ENCODE measurements around the gene PLAAT5. TPM values are rescaled to one million over a fixed set of nuclear protein-coding genes. Genes with fewer than 3 reads are reported as not detected.

PLAAT5 gene
- total and polyA plus RNA-seq, 2 of the 8 experiments (the other 6 are each of a cell fraction or from before 2014, with no cell fraction given) = 16.0 to 18.7 TPM

GRCh38 chr11:63518548-63518947, 27.6 kb upstream of the PLAAT5 start:
- no peak overlapping the region for H3K56ac ChIP-seq (replicated peaks; ENCODE audit: insufficient read length, low read depth, low read length)
- no peak overlapping the region for H4K8ac ChIP-seq (ENCODE audit: extremely low read depth, insufficient read depth, low read length)
- no peaks in the 10 kb centered on the region for H3K4me1 ChIP-seq (replicated peaks in 1 of 4; ENCODE audit: control insufficient read depth in 3 of 4, insufficient read depth in 4 of 4, low read length in 3 of 4)
- H3K14ac ChIP-seq (ENCODE audit: insufficient read length) = no peak overlapping the region
- H3K9ac ChIP-seq (replicated peaks in 1 of 4; ENCODE audit: extremely low read depth in 1 of 4, low read depth in 3 of 4, low read length in 3 of 4) = no peak overlapping the region
- no peak overlapping the region for H3K27ac ChIP-seq (ENCODE audit: low read depth, low read length)
- WGBS, 2 experiments (ENCODE audit: extremely low coverage in 1 of 2, insufficient coverage in 1 of 2, insufficient read length in 1 of 2, insufficient replicate concordance in 2 of 2, low coverage in 1 of 2, low lambda C conversion rate in 2 of 2, missing lambda C conversion rate in 1 of 2) = 82% methylated on average over 1 of the region's 1 CpG; no CpG with 5 or more reads in 1 of the 2 experiments
- DNase-seq (ENCODE audit: low read depth in 1 of 2, low spot score in 2 of 2) (no peak), FAIRE-seq (no peak)
- H3K79me2 ChIP-seq (ENCODE audit: control insufficient read depth in 1 of 2, insufficient read depth in 2 of 2, low read length in 2 of 2) = no peaks in the 10 kb centered on the region
- CTCF ChIA-PET (ENCODE audit: partially characterized antibody) = interaction anchor here (0.8 to 1.5 kb wide), 3 partner anchors 10 to 87 kb away, joined by 3 to 5 read pairs (median 5); partner anchors contain the start of gene LGALS12
- H3K4me3 ChIP-seq (ENCODE audit: extremely low read depth in 1 of 4, insufficient read depth in 2 of 4, low read depth in 3 of 4, low read length in 4 of 4) = no peak overlapping the region
- H3K4me2 ChIP-seq (ENCODE audit: insufficient read depth in 1 of 2, low read depth in 2 of 2, low read length in 2 of 2) = no peak overlapping the region
- H3K27me3 ChIP-seq (replicated peaks in 1 of 4; ENCODE audit: control insufficient read depth in 3 of 4, extremely low read depth in 1 of 4, insufficient read depth in 3 of 4, low read length in 3 of 4) = no peaks in the 10 kb centered on the region; a peak in 1 of 7 replicates
- H4K91ac ChIP-seq (replicated peaks; ENCODE audit: insufficient read length, low read length) = no peak overlapping the region
- no peaks in the 10 kb centered on the region for H3K23me2 ChIP-seq (ENCODE audit: low read depth, low read length)
- peaks cover 7 to 9% of the 10 kb centered on the region in 2 experiments for H3K9me3 ChIP-seq (ENCODE audit: insufficient read depth in 2 of 2, low read depth in 1 of 2, low read length in 1 of 2)
- H3K4ac ChIP-seq (replicated peaks; ENCODE audit: insufficient read length, low read depth, low read length) = no peak overlapping the region
- no peak overlapping the region for H2BK120ac ChIP-seq (replicated peaks; ENCODE audit: low read depth, low read length)
- no peak overlapping the region for H2AFZ ChIP-seq (ENCODE audit: low read length)
- POLR2A ChIA-PET (ENCODE audit: partially characterized antibody) = interaction anchor here (1.2 kb wide), 1 partner anchor 11 kb away, joined by 4 read pairs; no protein-coding TSS in a partner anchor
- no peak overlapping the region for H2AK5ac ChIP-seq (ENCODE audit: low read depth, low read length)
- no peak overlapping the region for H2BK20ac ChIP-seq (ENCODE audit: low read length)
- H3K79me1 ChIP-seq (ENCODE audit: low read depth, low read length) = no peaks in the 10 kb centered on the region
- H4K20me1 ChIP-seq (replicated peaks in 1 of 2; ENCODE audit: control insufficient read depth in 1 of 2, insufficient read depth in 2 of 2, low read length in 2 of 2) = no peaks in the 10 kb centered on the region
- peaks cover 0 to 6% (median 0%) of the 10 kb centered on the region in 4 experiments; a peak in 2 of 8 replicates for H3K36me3 ChIP-seq (ENCODE audit: control insufficient read depth in 2 of 4, insufficient read depth in 4 of 4, low read length in 3 of 4)
- no peak overlapping the region for H3K18ac ChIP-seq (ENCODE audit: extremely low read depth, low read length)
- no peak overlapping the region for H2BK12ac ChIP-seq (ENCODE audit: low read depth, low read length)
- H4K5ac ChIP-seq (ENCODE audit: insufficient read length, low read depth, low read length) = no peak overlapping the region
- no peak overlapping the region for H2BK15ac ChIP-seq (ENCODE audit: low read length)
- H3K23ac ChIP-seq (ENCODE audit: insufficient read length) = no peak overlapping the region
- no peak overlapping the region for H2BK5ac ChIP-seq (ENCODE audit: low read depth, low read length)
- TF ChIP-seq CHD1 (IDR thresholded peaks at IDR 0.05; ENCODE audit: low read depth, low read length) (no peak), NANOG (IDR thresholded peaks at IDR 0.05; ENCODE audit: insufficient read depth, low read depth, low read length, poor library complexity, severe bottlenecking) (no peak), GABPA (IDR thresholded peaks at IDR 0.05; ENCODE audit: borderline replicate concordance, insufficient read depth, low read length) (no peak), KDM5A (IDR thresholded peaks at IDR 0.05; ENCODE audit: low read length) (no peak), NRF1 (IDR thresholded peaks at IDR 0.05; ENCODE audit: low read depth, low read length) (no peak), ATF3 (IDR thresholded peaks at IDR 0.05; ENCODE audit: insufficient read depth, low read depth, low read length) (no peak), EP300 (IDR thresholded peaks at IDR 0.05; ENCODE audit: borderline replicate concordance in 1 of 2, low read depth in 2 of 2, low read length in 2 of 2) (no peak), KDM1A (IDR thresholded peaks at IDR 0.05; ENCODE audit: borderline replicate concordance, low read length) (no peak)
